HL-60 (cell line): ENCODE results near the gene NOS1AP.
"Not testable (repeated sequence)": the region's sequence is repeated elsewhere in the genome, so short reads cannot be mapped to it uniquely, and the experiment has no call there.

ENCODE experiments used
- GABPA ChIP-seq: IDR thresholded peaks from 2 replicates; pipeline ENCODE4 v1.6.1; 2012; ENCODE audit warnings: low read depth
- POLR2AphosphoS5 ChIP-seq: IDR thresholded peaks from 2 replicates; pipeline ENCODE4 v1.6.1; 2012; ENCODE audit warnings: low read depth
- TF ChIP-seq, protein P1 (sequence below): IDR thresholded peaks from one replicate; pipeline ENCODE4 v1.5.1; 2011; ENCODE audit warnings: low read length, control low read depth, inconsistent platforms; ENCODE audit not compliant: insufficient read depth

DNA sequence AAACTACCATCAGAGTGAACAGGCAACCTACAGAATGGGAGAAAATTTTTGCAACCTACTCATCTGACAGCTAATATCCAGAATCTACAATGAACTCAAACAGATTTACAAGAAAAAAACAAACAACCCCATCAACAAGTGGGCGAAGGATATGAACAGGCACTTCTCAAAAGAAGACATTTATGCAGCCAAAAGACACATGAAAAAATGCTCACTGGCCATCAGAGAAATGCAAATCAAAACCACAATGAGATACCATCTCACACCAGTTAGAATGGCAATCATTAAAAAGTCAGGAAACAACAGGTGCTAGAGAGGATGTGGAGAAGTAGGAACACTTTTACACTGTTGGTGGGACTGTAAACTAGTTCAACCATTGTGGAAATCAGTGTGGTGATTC lies 104.1 kb downstream of the NOS1AP start:
- TF ChIP-seq, protein P1, sequence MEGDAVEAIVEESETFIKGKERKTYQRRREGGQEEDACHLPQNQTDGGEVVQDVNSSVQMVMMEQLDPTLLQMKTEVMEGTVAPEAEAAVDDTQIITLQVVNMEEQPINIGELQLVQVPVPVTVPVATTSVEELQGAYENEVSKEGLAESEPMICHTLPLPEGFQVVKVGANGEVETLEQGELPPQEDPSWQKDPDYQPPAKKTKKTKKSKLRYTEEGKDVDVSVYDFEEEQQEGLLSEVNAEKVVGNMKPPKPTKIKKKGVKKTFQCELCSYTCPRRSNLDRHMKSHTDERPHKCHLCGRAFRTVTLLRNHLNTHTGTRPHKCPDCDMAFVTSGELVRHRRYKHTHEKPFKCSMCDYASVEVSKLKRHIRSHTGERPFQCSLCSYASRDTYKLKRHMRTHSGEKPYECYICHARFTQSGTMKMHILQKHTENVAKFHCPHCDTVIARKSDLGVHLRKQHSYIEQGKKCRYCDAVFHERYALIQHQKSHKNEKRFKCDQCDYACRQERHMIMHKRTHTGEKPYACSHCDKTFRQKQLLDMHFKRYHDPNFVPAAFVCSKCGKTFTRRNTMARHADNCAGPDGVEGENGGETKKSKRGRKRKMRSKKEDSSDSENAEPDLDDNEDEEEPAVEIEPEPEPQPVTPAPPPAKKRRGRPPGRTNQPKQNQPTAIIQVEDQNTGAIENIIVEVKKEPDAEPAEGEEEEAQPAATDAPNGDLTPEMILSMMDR, result not testable (repeated sequence)
- not testable (repeated sequence) for TF ChIP-seq GABPA, POLR2AphosphoS5
